ENCODE results near the gene HIVEP1. TPM values are rescaled to one million over a fixed set of nuclear protein-coding genes. Genes with fewer than 3 reads are reported as not detected.

The HIVEP1 gene
- total RNA-seq, 1 donor from 2014 or later: 13.7 TPM

DNA sequence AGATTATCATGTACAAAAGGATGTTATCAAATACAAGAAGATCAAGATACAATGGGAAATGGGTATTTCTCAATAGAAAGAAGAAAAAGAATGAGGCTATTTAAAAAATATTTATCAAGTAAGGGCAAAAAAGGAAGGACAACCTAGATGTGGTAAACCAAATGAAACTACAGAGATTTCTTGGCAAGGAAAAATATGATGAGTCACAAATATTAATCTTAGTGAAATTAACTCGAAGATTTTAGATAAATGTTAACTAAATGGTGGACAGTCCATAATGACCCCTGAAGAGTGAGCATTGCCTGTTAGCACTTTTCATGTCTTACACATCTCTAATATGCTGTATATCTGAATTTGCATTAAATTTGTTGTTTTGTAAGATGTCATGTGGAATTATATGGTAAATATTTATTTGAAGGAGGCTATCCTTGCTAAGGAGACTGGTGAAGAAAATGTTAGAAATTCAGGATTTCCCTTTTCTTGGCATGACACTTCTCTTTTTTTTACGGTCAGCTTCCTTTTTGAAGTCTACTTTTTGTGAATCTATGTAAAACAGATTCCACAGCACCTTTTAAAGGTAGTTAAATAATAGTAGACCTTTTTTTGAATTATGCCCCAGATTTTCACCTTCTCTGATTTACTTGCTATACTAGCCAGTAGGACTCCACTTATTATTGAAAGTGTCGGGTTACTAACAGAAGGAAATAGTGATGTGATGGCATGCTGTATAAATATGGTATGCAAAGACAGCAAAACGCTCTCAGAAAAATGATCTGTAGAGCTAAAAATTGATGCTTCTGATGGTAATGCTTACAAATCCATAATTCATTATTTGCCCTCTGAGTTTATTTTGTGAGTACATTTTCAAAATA lies 120.5 kb downstream of the HIVEP1 start:
- TF ChIP-seq, protein P1, sequence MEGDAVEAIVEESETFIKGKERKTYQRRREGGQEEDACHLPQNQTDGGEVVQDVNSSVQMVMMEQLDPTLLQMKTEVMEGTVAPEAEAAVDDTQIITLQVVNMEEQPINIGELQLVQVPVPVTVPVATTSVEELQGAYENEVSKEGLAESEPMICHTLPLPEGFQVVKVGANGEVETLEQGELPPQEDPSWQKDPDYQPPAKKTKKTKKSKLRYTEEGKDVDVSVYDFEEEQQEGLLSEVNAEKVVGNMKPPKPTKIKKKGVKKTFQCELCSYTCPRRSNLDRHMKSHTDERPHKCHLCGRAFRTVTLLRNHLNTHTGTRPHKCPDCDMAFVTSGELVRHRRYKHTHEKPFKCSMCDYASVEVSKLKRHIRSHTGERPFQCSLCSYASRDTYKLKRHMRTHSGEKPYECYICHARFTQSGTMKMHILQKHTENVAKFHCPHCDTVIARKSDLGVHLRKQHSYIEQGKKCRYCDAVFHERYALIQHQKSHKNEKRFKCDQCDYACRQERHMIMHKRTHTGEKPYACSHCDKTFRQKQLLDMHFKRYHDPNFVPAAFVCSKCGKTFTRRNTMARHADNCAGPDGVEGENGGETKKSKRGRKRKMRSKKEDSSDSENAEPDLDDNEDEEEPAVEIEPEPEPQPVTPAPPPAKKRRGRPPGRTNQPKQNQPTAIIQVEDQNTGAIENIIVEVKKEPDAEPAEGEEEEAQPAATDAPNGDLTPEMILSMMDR (IDR thresholded peaks at IDR 0.05; ENCODE audit: borderline replicate concordance): no peak
- H3K9me3 ChIP-seq (replicated peaks): no peaks in the 10 kb centered on the region
- no peak for DNase-seq
- H3K27me3 ChIP-seq (ENCODE audit: low read depth): no peaks in the 10 kb centered on the region
- intact Hi-C loops (cut with micrococcal nuclease): no loop called here
- H3K4me3 ChIP-seq: no peak overlapping the region
- H3K27ac ChIP-seq (replicated peaks): no peak overlapping the region
- H3K4me1 ChIP-seq: peaks cover 8% of the 10 kb centered on the region
- peaks cover 7% of the 10 kb centered on the region for H3K36me3 ChIP-seq

DNA sequence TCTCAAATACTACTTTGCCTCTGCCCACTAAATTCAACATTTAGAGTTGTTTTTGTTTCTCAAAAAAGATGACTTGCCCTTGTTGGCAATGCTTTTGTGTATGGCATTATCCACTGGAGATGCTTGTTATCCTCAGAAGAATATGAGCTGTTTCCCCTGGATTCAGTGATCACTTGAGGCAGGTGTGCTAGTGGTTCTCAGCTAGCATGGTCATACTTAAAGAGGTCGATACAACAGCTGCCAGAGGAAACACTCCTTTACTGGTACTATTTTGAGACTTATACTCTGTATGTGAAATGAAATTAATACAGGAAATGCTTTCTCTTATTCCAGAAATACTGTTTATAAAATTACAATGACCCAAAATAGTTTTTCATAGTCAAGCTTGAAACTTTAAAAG lies 122.5 kb downstream of the HIVEP1 start:
- H3K27me3 ChIP-seq (ENCODE audit: low read depth): no peaks in the 10 kb centered on the region
- DNase-seq: no peak
- intact Hi-C loops (cut with micrococcal nuclease): no loop called here
- no peaks in the 10 kb centered on the region for H3K9me3 ChIP-seq (replicated peaks)
- H3K36me3 ChIP-seq: peaks cover 16% of the 10 kb centered on the region
- H3K4me3 ChIP-seq: no peak overlapping the region
- H3K4me1 ChIP-seq: peaks cover 15% of the 10 kb centered on the region
- H3K27ac ChIP-seq (replicated peaks): no peak overlapping the region
- TF ChIP-seq, protein P1 (IDR thresholded peaks at IDR 0.05; ENCODE audit: borderline replicate concordance): no peak

DNA sequence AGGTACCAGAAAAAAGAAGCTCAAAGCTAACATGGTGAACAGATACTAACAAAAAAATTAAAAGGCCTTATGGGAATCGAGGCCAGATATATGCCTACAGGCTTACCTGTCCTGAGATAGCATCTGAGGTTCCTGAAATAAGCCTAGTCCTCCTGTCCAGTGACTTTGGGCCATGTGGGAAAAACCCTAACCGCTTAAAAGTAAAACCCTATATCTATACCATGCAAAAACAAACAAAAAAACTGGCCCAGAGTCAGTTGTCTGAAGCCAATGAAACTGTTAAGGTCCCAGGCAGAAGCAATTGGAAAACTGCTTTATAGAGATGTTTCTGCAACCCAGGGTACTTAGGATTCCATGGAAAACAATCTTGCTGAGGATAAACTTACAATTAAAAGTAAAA lies 122.9 kb downstream of the HIVEP1 start:
- no peak overlapping the region for H3K4me3 ChIP-seq
- intact Hi-C loops (cut with micrococcal nuclease): no loop called here
- no peak overlapping the region for H3K27ac ChIP-seq (replicated peaks)
- TF ChIP-seq, protein P1 (IDR thresholded peaks at IDR 0.05; ENCODE audit: borderline replicate concordance): no peak
- peaks cover 15% of the 10 kb centered on the region for H3K4me1 ChIP-seq
- H3K36me3 ChIP-seq: peaks cover 20% of the 10 kb centered on the region
- H3K9me3 ChIP-seq (replicated peaks): no peaks in the 10 kb centered on the region
- no peak for DNase-seq
- H3K27me3 ChIP-seq (ENCODE audit: low read depth): no peaks in the 10 kb centered on the region

DNA sequence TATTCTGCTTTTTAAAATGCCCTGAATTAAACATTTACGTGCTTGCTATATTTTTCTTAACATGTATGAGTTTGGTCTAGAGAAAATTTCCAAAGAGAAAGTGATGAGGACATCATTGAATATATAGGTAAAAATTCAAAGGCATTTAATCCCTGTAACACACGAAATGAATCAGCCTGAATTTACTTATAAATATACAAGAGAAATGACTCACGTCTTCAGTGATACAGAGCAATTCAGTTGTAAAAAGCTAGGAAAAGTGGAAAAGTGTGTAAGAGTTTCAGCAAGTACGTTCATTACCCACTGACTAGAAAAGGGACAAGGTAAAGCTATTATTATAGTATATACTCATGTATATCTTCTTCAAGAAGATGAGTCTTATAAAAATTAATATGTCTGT lies 124.8 kb downstream of the HIVEP1 start:
- peaks cover 15% of the 10 kb centered on the region for H3K4me1 ChIP-seq
- no peak for DNase-seq
- H3K4me3 ChIP-seq: no peak overlapping the region
- H3K36me3 ChIP-seq: peaks cover 30% of the 10 kb centered on the region
- H3K27ac ChIP-seq (replicated peaks): no peak overlapping the region
- intact Hi-C loops (cut with micrococcal nuclease): no loop called here
- TF ChIP-seq, protein P1 (IDR thresholded peaks at IDR 0.05; ENCODE audit: borderline replicate concordance): no peak
- no peaks in the 10 kb centered on the region for H3K9me3 ChIP-seq (replicated peaks)
- H3K27me3 ChIP-seq (ENCODE audit: low read depth): no peaks in the 10 kb centered on the region

DNA sequence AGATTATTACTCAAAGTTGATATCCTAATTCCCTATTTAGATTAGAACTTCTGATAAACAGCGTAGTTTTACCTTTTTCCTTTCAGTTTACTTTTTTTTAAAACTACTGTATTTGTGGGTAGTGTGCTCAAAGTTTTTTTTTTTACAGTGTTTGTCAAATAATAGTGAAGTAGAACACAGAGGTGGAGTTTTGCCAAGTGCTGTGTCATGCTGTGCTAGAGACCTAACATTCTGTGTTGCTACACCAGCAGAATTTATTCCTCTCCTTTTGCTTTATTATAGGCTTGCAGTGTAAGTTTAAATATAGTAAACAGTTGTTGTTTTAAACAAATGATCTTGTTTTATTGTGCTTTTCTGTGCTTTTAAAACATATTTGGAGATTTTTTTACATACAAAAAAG lies 125.4 kb downstream of the HIVEP1 start:
- Histone ChIP-seq H3K4me1 (peaks cover 15% of the 10 kb centered on the region), H3K9me3 (replicated peaks) (no peaks in the 10 kb centered on the region), H3K27ac (replicated peaks) (no peak overlapping the region), H3K4me3 (no peak overlapping the region), H3K27me3 (ENCODE audit: low read depth) (no peaks in the 10 kb centered on the region), H3K36me3 (peaks cover 30% of the 10 kb centered on the region)
- TF ChIP-seq, protein P1 (IDR thresholded peaks at IDR 0.05; ENCODE audit: borderline replicate concordance): no peak
- intact Hi-C loops (cut with micrococcal nuclease): no loop called here
- DNase-seq: peak; percentile 22

Data from left ventricle myocardium inferior (tissue), 1 donor.